IMR-90 (cell line): ENCODE results near the gene AUTS2.

Experiments used
- CEBPB ChIP-seq: IDR thresholded peaks from 2 replicates; pipeline ENCODE4 v1.6.1; 2012; ENCODE audit warnings: low read depth, low read length, improper control_type of control experiment
- CTCF ChIP-seq: conservative IDR thresholded peaks from 2 replicates; pipeline ENCODE4 v1.5.1; 2012; ENCODE audit warnings: mild to moderate bottlenecking, low read depth, low read length, improper control_type of control experiment
- MAFK ChIP-seq: IDR thresholded peaks from 2 replicates; pipeline ENCODE4 v1.6.1; 2012; ENCODE audit warnings: low read depth, low read length, improper control_type of control experiment
- MXI1 ChIP-seq: IDR thresholded peaks from 2 replicates; pipeline ENCODE4 v1.6.1; 2012; ENCODE audit warnings: low read depth, mild to moderate bottlenecking, low read length, moderate library complexity, borderline replicate concordance
- POLR2A ChIP-seq: IDR thresholded peaks from 2 replicates; pipeline ENCODE4 v1.6.1; 2012; ENCODE audit warnings: mild to moderate bottlenecking, low read depth, low read length
- RAD21 ChIP-seq: IDR thresholded peaks from 2 replicates; pipeline ENCODE4 v1.6.1; 2012; ENCODE audit warnings: low read length, improper control_type of control experiment
- RCOR1 ChIP-seq: IDR thresholded peaks from 2 replicates; pipeline ENCODE4 v1.6.1; 2012; ENCODE audit warnings: mild to moderate bottlenecking, low read length, improper control_type of control experiment; ENCODE audit not compliant: insufficient replicate concordance
- RFX5 ChIP-seq: IDR thresholded peaks from 2 replicates; pipeline ENCODE4 v1.8.0; 2012; ENCODE audit warnings: low read depth, mild to moderate bottlenecking, low read length, moderate library complexity
- SMC3 ChIP-seq: fragments of 150-350 bp; IDR thresholded peaks from 2 replicates; pipeline ENCODE4 v1.6.1; 2016; ENCODE audit warnings: low read depth, mild to moderate bottlenecking, antibody characterized with exemption, low read length, moderate library complexity

- TF ChIP-seq MXI1 (no peak), RAD21 (no peak), CTCF (no peak), POLR2A (no peak), CEBPB (no peak), RFX5 (no peak), MAFK (no peak), SMC3 (no peak), RCOR1 (no peak)
Observed at GRCh38 chr7:70458745-70459144, 860.5 kb downstream of the AUTS2 start.
